K562 (cell line): ENCODE measurements around the gene RAD23B.

Experiments used
- BRCA1 ChIP-seq, 2 experiments: fragments of 450-650 bp in 1 of 2; sonication (generic) in 1 of 2; formaldehyde crosslinking in 1 of 2; IDR thresholded peaks; 2 replicates each; pipeline versions ENCODE4 v1.5.0 to v1.6.1; 2017 to 2020; ENCODE audit warnings: mild to moderate bottlenecking in 1 of 2, missing genetic modification reagents in 1 of 2
- FOXA3 ChIP-seq, 2 experiments: fragments of 450-650 bp in 1 of 2; sonication (generic) in 1 of 2; formaldehyde crosslinking; IDR thresholded peaks in 1 of 2; conservative IDR thresholded peaks in 1 of 2; 2 replicates each; pipeline versions ENCODE4 v1.4.0 to v1.8.0; 2020 to 2022; ENCODE audit warnings: mild to moderate bottlenecking in 2 of 2, missing genetic modification reagents in 1 of 2
- KLF16 ChIP-seq: IDR thresholded peaks from 2 replicates; pipeline ENCODE4 v1.6.1; 2016; ENCODE audit warnings: antibody characterized with exemption
- POLR2A ChIP-seq: fragments of 450-650 bp; conservative IDR thresholded peaks from 2 replicates; pipeline ENCODE4 v1.6.1; 2016
- SIRT6 ChIP-seq: IDR thresholded peaks from one replicate; pipeline ENCODE4 v1.6.1; 2012; ENCODE audit warnings: low read depth, mild to moderate bottlenecking, control low read depth, inconsistent platforms, low read length, moderate library complexity
- SPI1 ChIP-seq: IDR thresholded peaks from 2 replicates; pipeline ENCODE4 v1.6.1; 2011; ENCODE audit warnings: low read depth, low read length, control low read depth, borderline replicate concordance
- ZHX1 ChIP-seq: fragments of 150-350 bp; conservative IDR thresholded peaks from 2 replicates; pipeline ENCODE4 v1.6.1; 2014; ENCODE audit warnings: low read length
- ZNF398 ChIP-seq: fragments of 250-450 bp; sonication (Bioruptor Pico); IDR thresholded peaks from 2 replicates; pipeline ENCODE4 v1.8.0; 2021; ENCODE audit warnings: moderate library complexity, mild to moderate bottlenecking, inconsistent platforms

GRCh38 chr9:107276966-107277710 lies 5.9 kb upstream of the RAD23B start:
- TF ChIP-seq FOXA3 (CRISPR knock-in tag; conservative IDR thresholded peaks at IDR 0.05 in 1 of 2, IDR thresholded peaks at IDR 0.05 in 1 of 2) (no peak), BRCA1 (IDR thresholded peaks at IDR 0.05) (no peak), BRCA1 (CRISPR knock-in tag; IDR thresholded peaks at IDR 0.05) (no peak), SPI1 (no peak), SIRT6 (no peak), ZHX1 (no peak), POLR2A (no peak), KLF16 (no peak), ZNF398 (CRISPR knock-in tag) (no peak)
